Astrocyte (in vitro differentiated cells and primary cell): ENCODE measurements around the gene PDK1. TPM values are rescaled to one million over a fixed set of nuclear protein-coding genes. Genes with fewer than 3 reads are reported as not detected.

Experiments used
- DNase-seq: peaks from one replicate; pipeline ENCODE4 v3.0.0-alpha.2; 2010; ENCODE audit warnings: low read depth
- FAIRE-seq: peaks from 2 replicates; lab custom pipeline; 2011; peaks lifted over from hg19 to GRCh38; lab: Jason Lieb, UNC
- H2AFZ ChIP-seq: 2 replicates; pipeline ENCODE4 v1.6.0; 2012; ENCODE audit warnings: low read depth, low read length, inconsistent platforms
- H3K27ac ChIP-seq: 2 replicates; pipeline ENCODE4 v1.5.1; 2011; ENCODE audit warnings: low read depth, low read length, inconsistent platforms
- H3K27me3 ChIP-seq: 2 replicates; pipeline ENCODE4 v1.6.0; 2011; ENCODE audit warnings: low read length, inconsistent platforms; ENCODE audit not compliant: insufficient read depth
- H3K36me3 ChIP-seq: 2 replicates; pipeline ENCODE4 v1.5.1; 2011; ENCODE audit warnings: low read length, inconsistent platforms; ENCODE audit not compliant: insufficient read depth
- H3K4me1 ChIP-seq: 2 replicates; pipeline ENCODE4 v1.5.1; 2011; ENCODE audit warnings: low read length, inconsistent platforms; ENCODE audit not compliant: insufficient read depth
- H3K4me2 ChIP-seq: 2 replicates; pipeline ENCODE4 v1.6.0; 2012; ENCODE audit warnings: low read length, inconsistent platforms
- H3K4me3 ChIP-seq: 2 replicates; pipeline ENCODE4 v1.5.1; 2011; ENCODE audit warnings: low read depth, mild to moderate bottlenecking, low read length, inconsistent platforms; ENCODE audit not compliant: insufficient read depth
- H3K79me2 ChIP-seq: 2 replicates; pipeline ENCODE4 v1.6.0; 2012; ENCODE audit warnings: mild to moderate bottlenecking, low read length, inconsistent platforms; ENCODE audit not compliant: insufficient read depth
- H3K9ac ChIP-seq: 2 replicates; pipeline ENCODE4 v1.6.0; 2012; ENCODE audit warnings: mild to moderate bottlenecking, low read length, inconsistent platforms
- H3K9me3 ChIP-seq: 2 replicates; pipeline ENCODE4 v1.5.1; 2012; ENCODE audit warnings: low read depth, mild to moderate bottlenecking, low read length, inconsistent platforms; ENCODE audit not compliant: insufficient read depth
- H4K20me1 ChIP-seq: 2 replicates; pipeline ENCODE4 v1.6.0; 2012; ENCODE audit warnings: low read length, inconsistent platforms; ENCODE audit not compliant: insufficient read depth
- H3K27ac Mint-ChIP-seq: one replicate; pipeline ENCODE4 v1.8.0; 2021; ENCODE audit warnings: mild to moderate bottlenecking, mixed read lengths; ENCODE audit not compliant: unreplicated experiment
- H3K27me3 Mint-ChIP-seq: one replicate; pipeline ENCODE4 v1.8.0; 2021; ENCODE audit warnings: low read depth, mixed read lengths; ENCODE audit not compliant: unreplicated experiment
- H3K36me3 Mint-ChIP-seq: one replicate; pipeline ENCODE4 v1.8.0; 2021; ENCODE audit warnings: low read depth, mixed read lengths; ENCODE audit not compliant: unreplicated experiment
- H3K4me1 Mint-ChIP-seq: one replicate; pipeline ENCODE4 v1.8.0; 2021; ENCODE audit warnings: low read depth, mixed read lengths; ENCODE audit not compliant: unreplicated experiment
- H3K4me3 Mint-ChIP-seq: one replicate; pipeline ENCODE4 v1.8.0; 2021; ENCODE audit warnings: mild to moderate bottlenecking, moderate library complexity, mixed read lengths; ENCODE audit not compliant: unreplicated experiment
- H3K9me3 Mint-ChIP-seq: one replicate; pipeline ENCODE4 v1.8.0; 2021; ENCODE audit warnings: mild to moderate bottlenecking, mixed read lengths; ENCODE audit not compliant: unreplicated experiment
- CTCF ChIP-seq: IDR thresholded peaks from 2 replicates; pipeline ENCODE4 v1.5.1; 2011; ENCODE audit warnings: low read depth, mild to moderate bottlenecking, inconsistent platforms, low read length, moderate library complexity; ENCODE audit not compliant: insufficient read depth
- EZH2 ChIP-seq: IDR thresholded peaks from 2 replicates; pipeline ENCODE4 v1.6.1; 2012; ENCODE audit warnings: mild to moderate bottlenecking, low read length, inconsistent platforms; ENCODE audit not compliant: insufficient read depth
- total RNA-seq: library from RNA; stranded (reverse); gene quantifications from 2 replicates; pipeline ENCODE4 v1.2.1, GENCODE V29; 2021

Gene PDK1
- total RNA-seq, 1 donor from 2014 or later = 26.0 TPM

GRCh38 chr2:172597176-172597842 lies 41.4 kb downstream of the PDK1 start:
- no peak for TF ChIP-seq EZH2
- TF ChIP-seq CTCF = no peak
- no peak overlapping the region for H3K4me3 ChIP-seq
- no peaks in the 10 kb centered on the region for H3K4me1 ChIP-seq
- H3K9me3 ChIP-seq = no peaks in the 10 kb centered on the region
- H4K20me1 ChIP-seq = no peaks in the 10 kb centered on the region
- Mint-ChIP-seq H3K36me3 (peaks cover 2% of the 10 kb centered on the region), H3K27me3 (no peaks in the 10 kb centered on the region), H3K4me1 (peaks cover 20% of the 10 kb centered on the region), H3K27ac (no peak overlapping the region), H3K4me3 (no peak overlapping the region), H3K9me3 (no peaks in the 10 kb centered on the region)
- H3K36me3 ChIP-seq = peaks cover 7% of the 10 kb centered on the region
- H3K27me3 ChIP-seq = no peaks in the 10 kb centered on the region
- H3K27ac ChIP-seq = no peak overlapping the region
- no peak for DNase-seq
- no peak for FAIRE-seq
- no peaks in the 10 kb centered on the region for H3K79me2 ChIP-seq
- H2AFZ ChIP-seq = no peak overlapping the region
- no peak overlapping the region for H3K4me2 ChIP-seq
- no peak overlapping the region for H3K9ac ChIP-seq

- Mint-ChIP-seq H3K4me3 (no peak overlapping the region), H3K9me3 (no peaks in the 10 kb centered on the region), H3K4me1 (peaks cover 20% of the 10 kb centered on the region), H3K27me3 (no peaks in the 10 kb centered on the region), H3K27ac (no peak overlapping the region), H3K36me3 (peaks cover 11% of the 10 kb centered on the region)
- Histone ChIP-seq H3K4me3 (no peak overlapping the region), H3K27ac (no peak overlapping the region), H4K20me1 (no peaks in the 10 kb centered on the region), H3K36me3 (peaks cover 7% of the 10 kb centered on the region), H3K9me3 (no peaks in the 10 kb centered on the region), H3K79me2 (no peaks in the 10 kb centered on the region), H3K27me3 (no peaks in the 10 kb centered on the region), H3K4me1 (no peaks in the 10 kb centered on the region), H2AFZ (no peak overlapping the region), H3K9ac (no peak overlapping the region), H3K4me2 (no peak overlapping the region)
- no peak for TF ChIP-seq EZH2
- TF ChIP-seq CTCF = no peak
- FAIRE-seq (no peak), DNase-seq (no peak)
Measured at GRCh38 chr2:172599947-172600346, 44.1 kb downstream of the PDK1 start.

GRCh38 chr2:172600557-172601008 lies 44.7 kb downstream of the PDK1 start:
- no peaks in the 10 kb centered on the region for H3K27me3 ChIP-seq
- no peaks in the 10 kb centered on the region for H3K27me3 Mint-ChIP-seq
- H2AFZ ChIP-seq = no peak overlapping the region
- H3K36me3 ChIP-seq = peaks cover 7% of the 10 kb centered on the region
- no peak overlapping the region for H3K27ac Mint-ChIP-seq
- no peaks in the 10 kb centered on the region for H3K79me2 ChIP-seq
- DNase-seq (no peak), FAIRE-seq (no peak)
- H3K4me2 ChIP-seq = no peak overlapping the region
- no peaks in the 10 kb centered on the region for H3K9me3 Mint-ChIP-seq
- H3K4me3 Mint-ChIP-seq = no peak overlapping the region
- H3K27ac ChIP-seq = no peak overlapping the region
- H4K20me1 ChIP-seq = no peaks in the 10 kb centered on the region
- no peak overlapping the region for H3K4me3 ChIP-seq
- H3K9ac ChIP-seq = no peak overlapping the region
- H3K4me1 Mint-ChIP-seq = peaks cover 20% of the 10 kb centered on the region
- TF ChIP-seq CTCF (no peak), EZH2 (no peak)
- no peaks in the 10 kb centered on the region for H3K9me3 ChIP-seq
- no peaks in the 10 kb centered on the region for H3K4me1 ChIP-seq
- H3K36me3 Mint-ChIP-seq = peaks cover 12% of the 10 kb centered on the region
